Loucy (cell line): Measurements from ENCODE around the gene SCAMP4.

ENCODE experiments used
- H2AFZ ChIP-seq: fragments of 200-600 bp; sonication (generic); 2 replicates; pipeline ENCODE4 v1.6.0; 2016; ENCODE audit warnings: antibody characterized with exemption, mild to moderate bottlenecking, low read length, moderate library complexity
- H3F3A ChIP-seq: fragments of 200-600 bp; 2 replicates; pipeline ENCODE4 v1.6.0; 2016; ENCODE audit warnings: antibody characterized with exemption, low read depth, mild to moderate bottlenecking
- H3K27me3 ChIP-seq: fragments of 200-600 bp; sonication (generic); 2 replicates; pipeline ENCODE4 v1.6.1; 2014; ENCODE audit warnings: low read length, mild to moderate bottlenecking; ENCODE audit not compliant: insufficient read depth, poor library complexity, severe bottlenecking
- H3K36me3 ChIP-seq: fragments of 200-600 bp; sonication (generic); 2 replicates; pipeline ENCODE4 v1.6.1; 2016; ENCODE audit warnings: low read length; ENCODE audit not compliant: insufficient read depth
- H3K4me1 ChIP-seq: fragments of 200-600 bp; sonication (generic); 2 replicates; pipeline ENCODE4 v1.5.1; 2014; ENCODE audit warnings: low read length, mild to moderate bottlenecking; ENCODE audit not compliant: insufficient read depth, poor library complexity, severe bottlenecking
- H3K4me2 ChIP-seq: fragments of 200-600 bp; sonication (generic); 2 replicates; pipeline ENCODE4 v1.6.0; 2014; ENCODE audit warnings: antibody characterized with exemption, low read length, low read depth, mild to moderate bottlenecking; ENCODE audit not compliant: poor library complexity, severe bottlenecking
- H3K4me3 ChIP-seq: fragments of 200-600 bp; sonication (generic); 2 replicates; pipeline ENCODE4 v1.5.1; 2014; ENCODE audit warnings: low read length, mild to moderate bottlenecking, mixed read lengths; ENCODE audit not compliant: poor library complexity, severe bottlenecking
- H3K79me2 ChIP-seq: fragments of 200-600 bp; sonication (generic); 2 replicates; pipeline ENCODE4 v1.6.1; 2014; ENCODE audit warnings: low read length; ENCODE audit not compliant: insufficient read depth
- H3K9ac ChIP-seq: fragments of 200-600 bp; sonication (generic); 2 replicates; pipeline ENCODE4 v1.6.0; 2014; ENCODE audit warnings: mild to moderate bottlenecking, low read depth, low read length, moderate library complexity; ENCODE audit not compliant: poor library complexity, severe bottlenecking
- H3K9me2 ChIP-seq: fragments of 200-600 bp; sonication (generic); replicated peaks from 2 replicates; pipeline ENCODE4 v1.6.1; 2016; ENCODE audit warnings: low read depth, low read length, mixed read lengths
- H3K9me3 ChIP-seq: fragments of 200-600 bp; sonication (generic); 2 replicates; pipeline ENCODE4 v1.6.1; 2014; ENCODE audit warnings: mild to moderate bottlenecking, antibody characterized with exemption, low read length, low read depth; ENCODE audit not compliant: insufficient read depth
- H4K20me1 ChIP-seq: fragments of 200-600 bp; sonication (generic); 2 replicates; pipeline ENCODE4 v1.6.0; 2014; ENCODE audit warnings: antibody characterized with exemption, low read length, mild to moderate bottlenecking; ENCODE audit not compliant: insufficient read depth, poor library complexity, severe bottlenecking
- EZH2phosphoT487 ChIP-seq: fragments of 200-600 bp; IDR thresholded peaks from 2 replicates; pipeline ENCODE4 v1.6.1; 2018; ENCODE audit warnings: antibody characterized with exemption, mild to moderate bottlenecking, moderate library complexity, borderline replicate concordance
- TF ChIP-seq, protein P1 (sequence below): fragments of 200-600 bp; sonication (generic); conservative IDR thresholded peaks from 2 replicates; pipeline ENCODE4 v1.5.1; 2014; ENCODE audit warnings: mild to moderate bottlenecking, antibody characterized with exemption, low read length

The SCAMP4 gene

DNA sequence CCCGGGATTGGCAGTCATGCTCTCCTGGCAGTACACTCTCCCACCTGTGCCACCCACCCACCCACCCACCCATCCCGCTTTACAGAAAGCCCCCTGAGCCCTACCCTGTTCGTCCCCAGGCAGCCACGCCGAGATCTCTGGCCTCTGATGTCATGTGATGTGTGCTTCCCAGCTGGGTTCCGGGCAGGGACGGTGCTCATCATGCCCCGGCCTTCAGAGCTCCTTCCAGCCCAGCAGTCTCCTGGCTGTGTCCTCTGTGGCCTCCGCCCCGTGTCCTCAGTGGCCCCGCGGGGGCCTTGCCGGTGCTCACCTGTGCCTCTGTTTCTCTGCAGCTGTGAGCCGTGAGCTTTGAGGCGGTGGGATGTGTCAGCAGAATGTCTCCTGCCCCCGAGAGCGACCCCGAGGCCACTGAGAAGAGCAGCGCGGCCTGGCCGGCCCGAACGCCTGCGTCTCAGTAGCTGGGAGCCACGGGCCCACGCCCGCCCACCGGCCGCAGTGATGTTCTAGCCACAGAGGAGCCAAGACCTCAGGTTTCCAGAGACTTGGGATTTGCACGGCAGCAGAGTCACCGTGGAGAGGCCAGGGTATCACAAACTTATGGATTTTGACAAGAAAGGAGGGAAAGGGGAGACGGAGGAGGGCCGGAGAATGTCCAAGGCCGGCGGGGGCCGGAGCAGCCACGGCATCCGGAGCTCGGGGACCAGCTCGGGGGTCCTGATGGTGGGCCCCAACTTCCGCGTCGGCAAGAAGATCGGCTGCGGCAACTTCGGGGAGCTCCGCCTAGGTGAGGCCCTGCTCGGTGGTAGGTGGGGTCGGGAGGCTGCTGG, 64.2 kb downstream of the SCAMP4 start:
- TF ChIP-seq, protein P1, sequence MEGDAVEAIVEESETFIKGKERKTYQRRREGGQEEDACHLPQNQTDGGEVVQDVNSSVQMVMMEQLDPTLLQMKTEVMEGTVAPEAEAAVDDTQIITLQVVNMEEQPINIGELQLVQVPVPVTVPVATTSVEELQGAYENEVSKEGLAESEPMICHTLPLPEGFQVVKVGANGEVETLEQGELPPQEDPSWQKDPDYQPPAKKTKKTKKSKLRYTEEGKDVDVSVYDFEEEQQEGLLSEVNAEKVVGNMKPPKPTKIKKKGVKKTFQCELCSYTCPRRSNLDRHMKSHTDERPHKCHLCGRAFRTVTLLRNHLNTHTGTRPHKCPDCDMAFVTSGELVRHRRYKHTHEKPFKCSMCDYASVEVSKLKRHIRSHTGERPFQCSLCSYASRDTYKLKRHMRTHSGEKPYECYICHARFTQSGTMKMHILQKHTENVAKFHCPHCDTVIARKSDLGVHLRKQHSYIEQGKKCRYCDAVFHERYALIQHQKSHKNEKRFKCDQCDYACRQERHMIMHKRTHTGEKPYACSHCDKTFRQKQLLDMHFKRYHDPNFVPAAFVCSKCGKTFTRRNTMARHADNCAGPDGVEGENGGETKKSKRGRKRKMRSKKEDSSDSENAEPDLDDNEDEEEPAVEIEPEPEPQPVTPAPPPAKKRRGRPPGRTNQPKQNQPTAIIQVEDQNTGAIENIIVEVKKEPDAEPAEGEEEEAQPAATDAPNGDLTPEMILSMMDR = no peak
- TF ChIP-seq EZH2phosphoT487 = no peak
- no peaks in the 10 kb centered on the region for H3K9me3 ChIP-seq
- peaks cover 37% of the 10 kb centered on the region for H4K20me1 ChIP-seq
- no peaks in the 10 kb centered on the region for H3F3A ChIP-seq
- no peaks in the 10 kb centered on the region for H3K4me1 ChIP-seq
- no peaks in the 10 kb centered on the region for H3K9me2 ChIP-seq
- no peak overlapping the region for H2AFZ ChIP-seq
- no peaks in the 10 kb centered on the region for H3K27me3 ChIP-seq
- no peak overlapping the region for H3K4me3 ChIP-seq
- peaks cover 52% of the 10 kb centered on the region; the same call in 1 of the 2 replicates for H3K79me2 ChIP-seq
- H3K4me2 ChIP-seq = no peak overlapping the region
- peaks cover 27% of the 10 kb centered on the region; the same call in 1 of the 2 replicates for H3K36me3 ChIP-seq
- no peak overlapping the region for H3K9ac ChIP-seq

DNA sequence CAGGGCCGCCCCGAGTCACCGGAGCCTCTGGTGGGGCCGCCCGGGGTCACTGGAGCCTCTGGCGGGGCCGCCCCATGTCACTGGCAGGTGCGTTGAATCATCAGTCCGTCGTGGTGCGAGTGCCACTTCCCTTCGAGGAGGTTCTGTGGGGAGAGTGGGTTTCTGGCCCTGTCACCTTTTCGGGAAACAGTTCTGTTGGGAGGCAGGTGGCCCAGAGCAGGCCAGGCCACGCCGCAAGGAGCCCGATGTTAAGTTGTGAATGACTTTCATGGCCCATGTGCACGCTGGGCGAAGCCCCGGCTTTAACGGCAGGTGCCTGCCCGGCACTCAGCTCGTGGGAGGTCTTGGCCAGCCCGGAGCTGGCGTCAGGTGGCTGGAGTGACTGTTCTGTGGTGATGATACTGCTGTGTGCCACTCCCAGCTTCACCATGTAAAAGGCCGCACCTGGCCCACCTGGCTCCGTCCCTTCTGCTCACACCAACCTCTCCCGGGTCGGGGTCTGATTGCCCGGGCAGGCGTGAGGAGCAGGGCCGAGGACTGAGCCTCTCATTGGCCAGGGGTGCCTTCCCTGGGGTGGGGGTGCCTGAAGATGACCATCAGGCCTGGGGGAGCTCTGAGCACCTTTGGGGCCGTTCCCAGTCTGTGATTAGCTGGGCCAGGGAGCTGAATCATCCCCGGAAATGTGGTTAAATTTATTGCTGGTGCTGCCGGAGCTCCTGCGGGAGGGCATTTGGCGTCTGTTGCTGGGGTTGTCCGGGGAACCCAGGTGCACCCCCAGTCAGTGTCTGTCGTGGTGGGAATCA, 65.0 kb downstream of the SCAMP4 start:
- Histone ChIP-seq H3F3A (no peaks in the 10 kb centered on the region), H3K9me2 (no peaks in the 10 kb centered on the region), H4K20me1 (peaks cover 34% of the 10 kb centered on the region), H3K4me1 (no peaks in the 10 kb centered on the region), H3K4me2 (no peak overlapping the region), H3K4me3 (no peak overlapping the region), H2AFZ (no peak overlapping the region), H3K9me3 (no peaks in the 10 kb centered on the region), H3K9ac (no peak overlapping the region), H3K36me3 (peaks cover 32% of the 10 kb centered on the region; the same call in 1 of the 2 replicates), H3K27me3 (no peaks in the 10 kb centered on the region), H3K79me2 (peaks cover 58% of the 10 kb centered on the region; the same call in 1 of the 2 replicates)
- TF ChIP-seq, protein P1 = no peak
- TF ChIP-seq EZH2phosphoT487 = no peak

DNA sequence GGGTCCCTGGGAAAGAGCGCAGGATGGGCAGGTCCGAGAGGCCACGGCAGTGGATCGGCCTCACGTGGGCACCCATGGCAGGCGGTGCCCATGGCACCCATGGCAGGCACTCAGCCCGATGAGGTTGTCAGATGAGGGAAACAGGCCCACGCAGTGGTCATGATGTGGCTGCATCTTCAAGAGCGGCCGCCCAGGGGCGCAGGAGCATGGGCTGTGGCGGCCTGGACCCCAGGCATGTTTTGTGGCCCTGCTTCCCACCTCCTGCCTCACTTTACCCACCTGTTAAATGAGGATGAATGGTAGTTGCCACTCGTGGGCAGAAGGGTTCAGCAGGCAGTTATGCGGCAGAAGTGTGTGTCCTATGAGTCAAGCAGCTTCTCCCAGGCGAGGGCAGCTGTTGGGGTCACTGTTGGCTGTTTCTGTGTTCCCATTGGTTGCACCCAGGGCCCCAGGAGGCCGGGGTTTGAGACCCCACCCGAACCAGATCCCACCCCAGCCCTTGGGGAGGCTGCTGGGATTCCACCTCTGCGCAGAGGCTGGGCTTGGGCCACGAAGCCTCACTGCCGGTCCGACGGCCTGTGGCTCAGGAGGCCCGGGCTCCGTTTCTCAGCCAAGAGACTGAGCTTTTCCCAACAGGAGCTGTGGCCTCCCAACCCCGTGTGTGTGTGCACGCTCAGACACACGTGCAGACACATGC, 65.8 kb downstream of the SCAMP4 start:
- Histone ChIP-seq H3K9me3 (no peaks in the 10 kb centered on the region), H3K4me2 (no peak overlapping the region), H3F3A (no peaks in the 10 kb centered on the region), H3K9me2 (no peaks in the 10 kb centered on the region), H3K4me1 (no peaks in the 10 kb centered on the region), H2AFZ (no peak overlapping the region), H4K20me1 (peaks cover 29% of the 10 kb centered on the region), H3K27me3 (no peaks in the 10 kb centered on the region), H3K36me3 (peaks cover 40% of the 10 kb centered on the region; the same call in 1 of the 2 replicates), H3K4me3 (no peak overlapping the region), H3K79me2 (peaks cover 60% of the 10 kb centered on the region; the same call in 1 of the 2 replicates), H3K9ac (no peak overlapping the region)
- TF ChIP-seq, protein P1 = no peak
- TF ChIP-seq EZH2phosphoT487 = no peak
